Effector CD4-positive, alpha-beta T cell (primary cell): ENCODE data around the gene NETO1.

ENCODE experiments used
- DNase-seq: peaks from one replicate; pipeline ENCODE4 v3.0.0-alpha.2; 2020

The NETO1 gene

DNA sequence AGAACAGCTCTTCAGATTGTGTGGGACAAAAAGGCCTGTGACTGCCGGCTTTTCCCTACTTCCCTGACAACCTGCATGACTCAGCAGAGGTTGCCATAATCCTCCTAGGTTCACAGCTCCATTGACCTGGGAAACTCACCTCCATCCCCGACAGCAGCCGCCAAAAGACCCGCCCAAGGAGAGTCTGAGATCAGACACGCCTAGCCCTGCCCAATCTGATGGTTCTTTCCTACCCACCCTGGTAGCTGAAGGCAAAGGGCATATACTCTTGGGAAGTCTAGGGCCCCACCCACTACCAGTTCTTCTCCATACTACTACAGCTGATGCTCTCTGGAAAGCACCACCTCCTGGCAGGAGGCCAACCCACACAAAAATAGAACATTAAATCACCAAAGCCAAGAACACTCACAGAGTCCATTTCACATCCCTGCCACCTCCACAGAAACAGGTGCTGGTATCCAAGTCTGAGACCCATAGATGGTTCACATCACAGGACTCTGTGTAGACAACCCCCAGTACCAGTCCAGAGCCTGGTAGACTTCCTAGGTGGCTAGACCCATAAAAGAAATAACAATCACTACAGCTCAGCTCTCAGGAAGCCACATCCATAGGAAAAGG is 140.6 kb downstream of the NETO1 start:
- DNase-seq: no peak

- no peak for DNase-seq
Observed at GRCh38 chr18:72726201-72726600, 141.6 kb downstream of the NETO1 start.

GRCh38 chr18:72721330-72721729 is 146.5 kb downstream of the NETO1 start:
- no peak for DNase-seq

GRCh38 chr18:72720116-72720515 is 147.7 kb downstream of the NETO1 start:
- DNase-seq: no peak

DNA sequence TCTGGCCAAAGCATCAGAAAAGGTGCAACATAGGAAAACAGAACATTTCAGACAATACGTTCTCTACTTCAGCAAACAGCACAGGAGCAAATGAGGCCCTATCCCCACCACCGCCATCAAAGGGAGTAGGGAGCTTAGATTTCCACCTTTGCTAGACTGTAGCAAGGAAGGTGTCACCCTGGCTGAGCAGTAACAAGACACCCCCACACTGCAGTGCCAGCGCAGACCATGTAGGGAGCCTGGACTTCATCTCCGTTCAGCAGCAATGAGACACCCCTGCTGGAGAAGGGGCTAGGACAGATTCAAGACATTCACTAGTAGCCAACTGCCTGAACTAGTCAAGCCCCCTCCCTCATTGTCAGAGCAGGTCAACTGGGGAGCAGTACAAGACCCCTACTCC is 163.6 kb downstream of the NETO1 start:
- no peak for DNase-seq

DNA sequence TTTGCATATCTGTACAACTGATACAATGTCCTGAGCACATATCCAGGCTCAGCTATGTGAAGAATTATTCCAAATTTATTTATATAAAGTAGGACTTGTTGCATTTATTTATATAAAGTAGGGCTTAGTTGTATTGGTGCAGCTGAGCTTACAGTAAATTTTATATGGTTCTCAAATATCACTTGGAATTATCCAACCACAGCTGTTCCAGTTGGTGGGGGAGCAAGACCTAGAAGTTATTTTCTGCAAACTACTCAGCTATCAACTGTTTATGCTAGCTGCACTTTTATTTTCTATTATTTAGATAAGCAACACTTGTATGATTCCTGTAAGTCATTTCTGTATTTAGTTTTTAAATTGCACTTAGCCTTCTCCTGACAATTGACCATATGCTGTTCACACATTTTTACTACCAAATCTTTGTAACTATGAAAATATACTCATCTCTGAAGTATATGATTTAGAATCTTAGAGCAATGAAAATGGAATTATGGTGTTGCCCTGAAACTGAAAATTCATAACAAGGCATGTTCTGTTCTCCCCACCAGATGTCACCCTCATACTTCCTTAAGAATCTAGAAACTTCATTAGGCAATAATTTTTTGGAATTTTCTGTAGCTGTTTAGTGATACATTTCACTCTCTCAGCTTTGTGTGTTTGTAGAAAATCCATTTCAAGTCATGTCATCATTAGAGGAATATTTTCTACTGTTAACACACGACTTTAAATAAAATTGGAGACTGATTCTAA is 166.7 kb downstream of the NETO1 start:
- DNase-seq: no peak

DNA sequence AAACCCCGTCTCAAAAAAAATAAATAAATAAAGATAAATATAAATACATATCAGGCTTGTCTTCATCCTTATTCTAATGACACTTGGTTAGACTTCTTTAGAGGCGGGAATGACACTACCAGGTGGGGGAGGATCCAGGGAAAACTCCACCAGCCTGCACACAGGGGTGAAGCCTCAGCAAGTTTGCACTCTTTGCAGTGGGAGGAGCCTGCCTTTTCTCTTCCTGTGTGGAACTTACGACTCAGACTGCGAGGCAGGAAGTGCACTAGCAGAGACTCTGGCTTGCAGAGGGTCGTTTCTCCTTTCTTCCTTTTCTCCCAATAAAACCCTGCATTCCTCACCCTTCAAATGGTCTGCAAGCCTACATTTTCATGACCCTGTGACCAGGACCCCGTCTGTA is 170.1 kb downstream of the NETO1 start:
- no peak for DNase-seq

- DNase-seq: no peak
Observed at GRCh38 chr18:72692595-72692994, 175.2 kb downstream of the NETO1 start.
